GM18502 (cell line): ENCODE data around the gene CACNA1G.

ENCODE experiments used
- ATAC-seq: cut with Tn5 transposase; IDR thresholded peaks from one replicate; pipeline ENCODE4 v1.9.1; 2021; ENCODE audit warnings: mild to moderate bottlenecking; ENCODE audit not compliant: unreplicated experiment, poor library complexity

CACNA1G gene

GRCh38 chr17:50607522-50608175 is 47.1 kb downstream of the CACNA1G start:
- no peak for ATAC-seq

GRCh38 chr17:50608700-50609379 is 48.3 kb downstream of the CACNA1G start:
- no peak for ATAC-seq

DNA sequence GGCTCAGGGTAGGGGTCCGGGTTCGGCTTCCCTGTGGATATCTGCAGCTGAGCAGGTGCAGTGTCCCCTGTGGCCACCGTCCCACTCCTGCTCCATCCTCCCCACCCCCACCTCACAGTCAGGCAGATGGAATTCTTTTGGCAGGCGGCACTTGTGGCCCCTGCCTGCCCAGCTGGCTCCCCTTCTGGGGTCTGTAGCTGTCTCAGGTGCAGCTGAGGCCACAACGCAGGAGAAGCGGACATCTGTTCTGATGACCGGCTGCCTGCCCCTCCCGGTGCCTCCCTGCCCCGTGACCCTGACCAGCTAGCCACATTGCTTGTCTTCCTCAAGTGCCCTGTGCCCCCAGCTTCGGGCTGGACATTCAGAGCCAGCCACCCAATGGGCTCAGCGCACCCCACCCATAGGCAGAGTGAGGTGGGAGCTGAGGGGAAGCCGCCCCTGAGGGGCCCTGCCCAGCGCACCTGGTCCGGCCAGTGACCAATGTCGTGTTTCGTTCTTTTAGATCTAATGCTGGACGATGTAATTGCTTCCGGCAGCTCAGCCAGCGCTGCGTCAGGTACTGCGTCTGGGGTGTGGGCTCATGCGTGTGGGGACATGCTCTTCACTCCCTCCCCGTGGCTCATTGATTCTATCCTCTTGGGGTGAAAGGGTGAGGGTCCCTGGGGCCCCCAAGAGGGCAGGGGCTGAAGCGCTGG is 49.0 kb downstream of the CACNA1G start:
- ATAC-seq, result no peak

- ATAC-seq, result no peak
Measured at GRCh38 chr17:50611634-50612033, 51.1 kb downstream of the CACNA1G start.

GRCh38 chr17:50612281-50612680 is 51.8 kb downstream of the CACNA1G start:
- ATAC-seq, result no peak

DNA sequence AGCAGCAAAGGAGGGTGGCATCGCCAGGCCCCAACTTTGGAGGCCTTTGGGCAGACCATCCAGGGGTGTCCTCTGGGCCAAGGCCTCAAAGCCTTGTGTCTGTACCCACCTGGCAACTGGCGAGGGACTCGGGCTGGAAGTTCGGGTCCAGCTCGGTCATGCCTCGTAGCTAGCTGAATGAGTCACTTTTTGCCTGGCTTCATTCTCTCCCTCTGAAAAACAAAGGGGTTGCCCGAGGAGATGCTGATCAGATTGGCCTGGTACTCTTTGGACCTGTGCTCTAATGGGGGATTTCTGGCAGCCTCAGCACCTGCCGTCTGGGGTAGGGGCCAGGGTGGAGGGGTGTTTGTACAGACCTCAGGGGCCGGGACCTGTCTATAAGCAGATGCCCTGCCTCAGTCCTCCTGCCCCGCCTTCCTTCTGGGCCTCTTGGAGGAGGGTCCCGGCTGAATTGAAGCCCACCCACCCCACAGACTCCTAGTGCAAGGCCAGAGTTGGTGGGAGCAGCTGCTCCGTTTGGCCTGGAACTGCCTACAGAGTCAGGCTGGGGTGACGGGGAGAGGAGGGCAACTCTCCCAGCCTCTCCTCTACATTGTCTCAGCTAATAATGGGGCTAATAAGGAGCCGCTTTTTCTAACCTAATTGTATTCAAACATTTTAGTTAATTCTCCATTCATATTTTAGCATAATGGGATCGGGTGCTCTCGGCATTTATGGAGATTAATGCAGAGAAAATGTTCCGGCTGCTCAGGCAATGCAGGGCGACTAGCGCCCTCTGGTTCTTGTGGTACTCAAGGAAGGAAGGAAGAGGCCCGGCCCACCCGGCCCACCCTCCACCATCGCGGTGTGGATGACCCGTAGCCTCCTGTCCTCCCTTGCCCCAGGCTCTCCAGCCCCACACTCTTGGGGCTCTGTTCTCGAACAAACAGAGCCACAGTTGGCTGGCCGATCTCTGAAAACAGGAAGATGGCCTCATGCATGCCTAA is 52.8 kb downstream of the CACNA1G start:
- ATAC-seq, result no peak

DNA sequence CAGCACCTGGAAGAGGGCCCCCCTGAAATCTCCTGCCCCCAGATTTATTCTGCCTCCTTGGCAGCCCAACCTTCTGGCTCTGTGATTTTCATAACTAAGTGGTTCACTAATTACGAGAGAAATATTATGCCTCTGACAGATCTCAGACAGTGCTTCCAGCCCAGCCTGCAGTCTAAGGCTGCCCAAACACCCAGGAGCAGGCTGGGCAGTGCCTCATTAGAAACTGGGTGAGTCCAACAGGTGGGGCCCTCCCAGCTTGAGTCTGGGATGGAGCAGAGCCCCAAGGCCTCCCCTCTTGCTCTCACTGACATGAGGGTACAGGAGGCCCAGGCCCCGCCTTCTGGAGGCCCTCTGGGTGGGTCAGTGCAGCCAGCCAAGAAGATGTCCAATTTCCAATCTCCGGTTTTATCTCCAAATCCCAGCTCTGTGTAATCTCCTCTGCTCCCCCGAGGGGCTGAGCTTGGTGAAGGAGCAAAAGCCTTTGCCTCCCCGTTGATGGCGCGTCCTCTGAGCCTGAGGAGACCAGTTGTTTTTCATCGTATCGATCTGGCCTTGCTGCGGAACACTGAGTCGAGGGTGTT is 54.0 kb downstream of the CACNA1G start:
- no peak for ATAC-seq

DNA sequence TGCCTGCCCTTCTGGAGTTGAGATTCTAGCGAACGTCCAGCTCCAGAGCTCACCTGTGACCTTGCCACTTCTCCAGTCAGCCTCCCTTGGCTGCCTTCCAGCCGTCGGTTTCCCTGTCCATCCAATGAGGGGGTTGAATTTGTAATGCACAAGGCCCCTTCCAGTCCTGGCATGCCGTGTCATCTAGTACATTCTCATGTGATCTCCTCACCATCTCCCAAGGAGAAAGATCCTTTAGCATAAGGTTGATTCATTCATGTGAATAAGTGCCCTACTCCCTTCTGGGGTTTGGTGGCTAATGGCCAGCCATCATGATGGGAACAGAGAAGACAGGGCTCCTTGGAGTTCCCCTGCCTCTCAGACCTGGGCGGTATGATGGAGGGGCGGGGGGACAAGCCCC is 55.3 kb downstream of the CACNA1G start:
- ATAC-seq, result no peak

DNA sequence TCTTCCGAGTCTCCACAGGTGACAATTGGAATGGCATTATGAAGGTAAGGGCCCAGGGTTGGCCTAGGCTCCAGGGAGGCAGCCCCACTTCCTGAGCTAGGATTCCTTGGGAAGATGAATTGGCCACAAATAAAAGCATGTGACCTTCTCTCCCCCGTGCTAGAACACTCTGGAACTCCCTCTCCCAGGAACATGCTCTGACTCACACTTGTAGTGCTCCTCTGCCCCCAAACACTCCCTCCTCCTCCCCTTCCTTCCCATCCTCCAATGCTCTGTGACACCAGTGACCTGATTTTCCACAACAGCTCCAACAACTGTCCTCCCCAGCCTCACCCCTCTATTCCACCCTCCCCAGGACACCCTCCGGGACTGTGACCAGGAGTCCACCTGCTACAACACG is 57.8 kb downstream of the CACNA1G start:
- ATAC-seq, result no peak

GRCh38 chr17:50618941-50619340 is 58.4 kb downstream of the CACNA1G start:
- ATAC-seq, result no peak

GRCh38 chr17:50619489-50619888 is 59.0 kb downstream of the CACNA1G start:
- ATAC-seq, result no peak

DNA sequence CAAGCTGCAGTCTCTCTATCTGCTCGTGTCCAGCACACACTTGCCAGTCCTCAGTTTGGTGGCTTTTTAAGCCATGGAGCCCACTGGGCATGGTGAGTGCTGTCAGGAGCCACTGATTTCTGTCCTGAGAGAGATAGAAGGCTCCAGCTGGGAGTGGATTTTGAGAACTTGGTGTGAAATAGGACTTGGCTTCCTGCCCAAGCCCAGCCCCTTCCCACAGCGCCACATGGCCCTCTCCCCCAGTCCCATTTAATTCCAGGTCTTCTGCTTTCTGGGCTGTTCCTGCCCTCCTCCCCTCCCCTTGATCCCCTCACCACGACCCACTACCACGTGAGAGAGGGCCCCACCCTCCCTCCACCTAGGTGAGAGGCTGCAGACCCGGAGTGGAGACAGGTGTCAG is 59.7 kb downstream of the CACNA1G start:
- ATAC-seq, result no peak

- ATAC-seq, result no peak
Measured at GRCh38 chr17:50620858-50621257, 60.3 kb downstream of the CACNA1G start.

DNA sequence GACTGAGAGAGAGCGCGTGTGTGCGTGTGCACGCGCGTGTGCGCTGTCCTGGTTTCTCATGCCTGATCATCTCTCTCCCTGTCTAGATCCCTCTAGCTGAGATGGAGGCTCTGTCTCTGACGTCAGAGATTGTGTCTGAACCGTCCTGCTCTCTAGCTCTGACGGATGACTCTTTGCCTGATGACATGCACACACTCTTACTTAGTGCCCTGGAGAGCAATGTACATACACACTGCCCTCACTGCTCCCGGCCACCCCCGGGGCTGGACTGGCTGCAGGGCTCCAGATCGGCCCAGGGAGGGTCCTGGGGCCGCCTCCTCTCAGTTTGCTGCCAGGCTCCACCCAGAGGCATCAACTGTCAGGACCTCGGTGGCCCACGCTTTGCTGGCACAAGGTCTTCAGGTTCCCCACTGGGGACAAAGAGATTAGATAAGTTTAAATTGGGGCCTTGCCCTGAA is 61.1 kb downstream of the CACNA1G start:
- no peak for ATAC-seq

- ATAC-seq, result no peak
Measured at GRCh38 chr17:50624321-50624934, 63.9 kb downstream of the CACNA1G start.

GRCh38 chr17:50625032-50625871 is 64.7 kb downstream of the CACNA1G start:
- ATAC-seq, result no peak

DNA sequence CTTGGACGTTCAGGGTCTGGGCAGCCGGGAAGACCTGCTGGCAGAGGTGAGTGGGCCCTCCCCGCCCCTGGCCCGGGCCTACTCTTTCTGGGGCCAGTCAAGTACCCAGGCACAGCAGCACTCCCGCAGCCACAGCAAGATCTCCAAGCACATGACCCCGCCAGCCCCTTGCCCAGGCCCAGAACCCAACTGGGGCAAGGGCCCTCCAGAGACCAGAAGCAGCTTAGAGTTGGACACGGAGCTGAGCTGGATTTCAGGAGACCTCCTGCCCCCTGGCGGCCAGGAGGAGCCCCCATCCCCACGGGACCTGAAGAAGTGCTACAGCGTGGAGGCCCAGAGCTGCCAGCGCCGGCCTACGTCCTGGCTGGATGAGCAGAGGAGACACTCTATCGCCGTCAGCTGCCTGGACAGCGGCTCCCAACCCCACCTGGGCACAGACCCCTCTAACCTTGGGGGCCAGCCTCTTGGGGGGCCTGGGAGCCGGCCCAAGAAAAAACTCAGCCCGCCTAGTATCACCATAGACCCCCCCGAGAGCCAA is 65.6 kb downstream of the CACNA1G start:
- no peak for ATAC-seq

DNA sequence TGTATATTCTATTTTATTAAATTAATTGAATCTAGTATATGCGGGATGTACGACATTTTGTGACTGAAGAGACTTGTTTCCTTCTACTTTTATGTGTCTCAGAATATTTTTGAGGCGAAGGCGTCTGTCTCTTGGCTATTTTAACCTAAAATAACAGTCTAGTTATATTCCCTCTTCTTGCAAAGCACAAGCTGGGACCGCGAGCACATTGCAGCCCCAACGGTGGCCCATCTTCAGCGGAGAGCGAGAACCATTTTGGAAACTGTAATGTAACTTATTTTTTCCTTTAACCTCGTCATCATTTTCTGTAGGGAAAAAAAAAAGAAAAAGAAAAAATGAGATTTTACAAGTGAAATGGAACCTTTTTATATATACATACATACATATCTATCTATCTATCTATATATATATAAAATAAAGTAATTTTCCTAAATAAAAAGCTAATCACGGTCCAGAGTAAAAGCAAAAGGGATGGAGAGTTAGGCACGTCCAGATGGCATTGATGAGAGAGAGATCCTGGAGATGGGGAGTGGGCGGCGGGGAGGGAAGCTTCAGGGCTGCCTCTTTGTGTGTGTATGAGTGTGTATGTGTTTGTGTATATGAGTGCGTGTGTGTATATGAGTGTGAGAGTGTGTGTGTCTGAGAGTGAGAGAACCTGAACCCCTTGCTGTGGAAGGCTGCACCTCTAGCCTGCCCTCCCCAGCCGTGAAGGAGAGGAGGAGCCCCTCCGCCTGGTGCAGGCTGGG is 66.7 kb downstream of the CACNA1G start:
- no peak for ATAC-seq
